PC-3 (cell line): ENCODE measurements around the gene DGKG.

ENCODE experiments used
- EZH2 ChIP-seq: fragments of 300-600 bp; sonication (generic); IDR thresholded peaks from one replicate; pipeline ENCODE4 v1.6.1; 2017; ENCODE audit warnings: antibody characterized with exemption, mild to moderate bottlenecking, low read length; ENCODE audit not compliant: unreplicated experiment
- TF ChIP-seq, protein P1 (sequence below): fragments of 300-600 bp; sonication (generic); conservative IDR thresholded peaks from 2 replicates; pipeline ENCODE4 v1.5.1; 2017; ENCODE audit warnings: antibody characterized with exemption, low read depth, mild to moderate bottlenecking, low read length

DNA sequence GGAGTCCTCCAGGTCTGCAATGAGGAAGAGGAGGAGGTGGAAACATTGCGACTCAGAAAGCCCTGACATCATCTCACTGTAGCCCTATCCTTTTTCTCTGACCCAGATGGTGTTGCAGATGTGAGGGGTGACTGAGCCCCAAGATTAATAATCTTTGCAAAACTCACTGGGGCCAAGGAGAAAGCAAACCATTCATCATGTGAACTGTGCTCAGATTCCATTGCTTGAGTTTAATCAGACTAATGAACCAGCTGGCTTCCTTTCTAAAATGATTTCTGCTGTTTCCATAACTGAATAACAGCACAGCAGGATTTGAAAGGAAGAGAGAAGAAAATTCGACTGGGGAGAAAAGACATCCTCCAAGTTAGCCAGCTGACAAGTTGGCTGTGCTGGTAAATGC is 13.4 kb upstream of the DGKG start:
- TF ChIP-seq EZH2: no peak
- TF ChIP-seq, protein P1, sequence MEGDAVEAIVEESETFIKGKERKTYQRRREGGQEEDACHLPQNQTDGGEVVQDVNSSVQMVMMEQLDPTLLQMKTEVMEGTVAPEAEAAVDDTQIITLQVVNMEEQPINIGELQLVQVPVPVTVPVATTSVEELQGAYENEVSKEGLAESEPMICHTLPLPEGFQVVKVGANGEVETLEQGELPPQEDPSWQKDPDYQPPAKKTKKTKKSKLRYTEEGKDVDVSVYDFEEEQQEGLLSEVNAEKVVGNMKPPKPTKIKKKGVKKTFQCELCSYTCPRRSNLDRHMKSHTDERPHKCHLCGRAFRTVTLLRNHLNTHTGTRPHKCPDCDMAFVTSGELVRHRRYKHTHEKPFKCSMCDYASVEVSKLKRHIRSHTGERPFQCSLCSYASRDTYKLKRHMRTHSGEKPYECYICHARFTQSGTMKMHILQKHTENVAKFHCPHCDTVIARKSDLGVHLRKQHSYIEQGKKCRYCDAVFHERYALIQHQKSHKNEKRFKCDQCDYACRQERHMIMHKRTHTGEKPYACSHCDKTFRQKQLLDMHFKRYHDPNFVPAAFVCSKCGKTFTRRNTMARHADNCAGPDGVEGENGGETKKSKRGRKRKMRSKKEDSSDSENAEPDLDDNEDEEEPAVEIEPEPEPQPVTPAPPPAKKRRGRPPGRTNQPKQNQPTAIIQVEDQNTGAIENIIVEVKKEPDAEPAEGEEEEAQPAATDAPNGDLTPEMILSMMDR: no peak
